B cell (primary cell): Measurements from ENCODE around the gene LRP2. TPM values are rescaled to one million over a fixed set of nuclear protein-coding genes. Genes with fewer than 3 reads are reported as not detected.
"Not testable (repeated sequence)": the region's sequence is repeated elsewhere in the genome, so short reads cannot be mapped to it uniquely, and the experiment has no call there.

Experiments
- ATAC-seq: fragments of 200-7000 bp; cut with Tn5 transposase; one replicate; pipeline ENCODE4 v1.10.0; 2021; ENCODE audit warnings: low read depth, mild to moderate bottlenecking, moderate number of reproducible peaks, moderate library complexity
- CTCF ChIA-PET: fragments of 350-600 bp; sonication (Branson Sonifier 250); formaldehyde crosslinking; loops from one replicate; lab custom pipeline; 2021; ENCODE audit warnings: antibody characterized with exemption, inconsistent platforms; lab: Charles Lee
- POLR2A ChIA-PET: fragments of 350-600 bp; sonication (Branson Sonifier 250); formaldehyde crosslinking; loops from one replicate; lab custom pipeline; 2021; ENCODE audit warnings: antibody characterized with exemption; lab: Charles Lee
- DNase-seq: peaks from one replicate; pipeline ENCODE4 v3.0.0; 2013
- H2AFZ ChIP-seq: 2 replicates; pipeline ENCODE4 v1.6.1; 2012; ENCODE audit warnings: mild to moderate bottlenecking, low read depth, low read length; ENCODE audit not compliant: insufficient read depth, poor library complexity, severe bottlenecking
- H3K27ac ChIP-seq, 2 donors: 1 replicate in 1 of 2; 2 replicates in 1 of 2; pipeline ENCODE4 v1.5.1; 2012 to 2013; ENCODE audit warnings: low read length in 2 of 2, mild to moderate bottlenecking in 2 of 2, moderate library complexity in 1 of 2
- H3K27me3 ChIP-seq, 4 experiments: fragments of 200-600 bp in 1 of 4; sonication (generic) in 1 of 4; replicated peaks in 1 of 4; 1 replicate in 2 of 4; 2 replicates in 2 of 4; pipeline versions ENCODE4 v1.6.1 to v1.7.0; 2013 to 2016; ENCODE audit warnings: low read length in 3 of 4, mild to moderate bottlenecking in 2 of 4, mixed read lengths in 1 of 4, moderate library complexity in 1 of 4; ENCODE audit not compliant: insufficient read depth in 4 of 4, control insufficient read depth in 3 of 4; ENCODE audit errors: control extremely low read depth in 1 of 4
- H3K36me3 ChIP-seq, 2 experiments: replicated peaks in 1 of 2; 1 replicate in 1 of 2; 2 replicates in 1 of 2; pipeline versions ENCODE4 v1.6.1 to v1.7.1; 2013; ENCODE audit warnings: low read length in 1 of 2; ENCODE audit not compliant: insufficient read depth in 2 of 2, control insufficient read depth in 1 of 2; ENCODE audit errors: control extremely low read depth in 1 of 2, extremely low read depth in 1 of 2
- H3K4me1 ChIP-seq, 2 donors: fragments of 200-600 bp in 1 of 2; sonication (generic) in 1 of 2; 1 replicate in 1 of 2; 2 replicates in 1 of 2; pipeline versions ENCODE4 v1.5.1 to v1.6.1; 2013 to 2017; ENCODE audit warnings: low read length in 2 of 2; ENCODE audit not compliant: control insufficient read depth in 2 of 2, insufficient read depth in 2 of 2
- H3K4me2 ChIP-seq: replicated peaks from 2 replicates; pipeline ENCODE3; 2012; ENCODE audit warnings: mild to moderate bottlenecking, low read depth, low read length; ENCODE audit not compliant: poor library complexity, severe bottlenecking
- H3K4me3 ChIP-seq, 5 experiments: fragments of 200-600 bp in 1 of 5; sonication (generic) in 1 of 5; 1 replicate in 3 of 5; 2 replicates in 2 of 5; pipeline versions ENCODE4 v1.5.1 to v1.7.0; 2011 to 2016; ENCODE audit warnings: low read length in 4 of 5, mild to moderate bottlenecking in 4 of 5, low read depth in 2 of 5, control low read depth in 1 of 5, moderate library complexity in 1 of 5; ENCODE audit not compliant: insufficient read depth in 1 of 5; ENCODE audit errors: control extremely low read depth in 1 of 5, extremely low read depth in 1 of 5
- H3K79me2 ChIP-seq: fragments of 200-600 bp; sonication (generic); one replicate; pipeline ENCODE4 v1.6.0; 2016; ENCODE audit warnings: low read length; ENCODE audit not compliant: control insufficient read depth, insufficient read depth
- H3K9ac ChIP-seq: fragments of 200-600 bp; sonication (generic); 2 replicates; pipeline ENCODE4 v1.6.1; 2017; ENCODE audit warnings: mild to moderate bottlenecking, low read length, moderate library complexity
- H3K9me3 ChIP-seq, 3 donors: one replicate each; pipeline versions ENCODE4 v1.6.1 to v1.7.1; 2013; ENCODE audit warnings: low read length in 2 of 3; ENCODE audit not compliant: control insufficient read depth in 2 of 3, insufficient read depth in 1 of 3; ENCODE audit errors: control extremely low read depth in 1 of 3
- H4K20me1 ChIP-seq: 2 replicates; pipeline ENCODE4 v1.6.0; 2012; ENCODE audit warnings: mild to moderate bottlenecking, low read length; ENCODE audit not compliant: insufficient read depth, control insufficient read depth, poor library complexity, severe bottlenecking
- H3K27ac Mint-ChIP-seq: one replicate; pipeline ENCODE4 v1.8.0; 2021; ENCODE audit warnings: mixed read lengths
- H3K27me3 Mint-ChIP-seq: one replicate; pipeline ENCODE4 v1.8.0; 2021; ENCODE audit warnings: mixed read lengths
- H3K4me1 Mint-ChIP-seq: one replicate; pipeline ENCODE4 v1.8.0; 2021; ENCODE audit warnings: mixed read lengths
- H3K4me3 Mint-ChIP-seq: one replicate; pipeline ENCODE4 v1.8.0; 2021; ENCODE audit warnings: mixed read lengths
- H3K9me3 Mint-ChIP-seq: one replicate; pipeline ENCODE4 v1.8.0; 2022; ENCODE audit warnings: mixed read lengths; ENCODE audit not compliant: insufficient read depth
- WGBS: methylation state at CpG from one replicate; pipeline ENCODE4 v1.1.5; 2013; ENCODE audit warnings: missing lambda C conversion rate; ENCODE audit not compliant: insufficient coverage; 5-methylcytosine and 5-hydroxymethylcytosine counted together
- intact Hi-C: fragments of 100-400 bp; cut with micrococcal nuclease; formaldehyde crosslinking; loops from one replicate; pipeline ENCODE4 v1.10.0; 2022
- polyA plus RNA-seq: library from polyadenylated mRNA; depleted of rRNA; stranded (reverse); fragments of >200 nt; gene quantifications from 2 replicates; pipeline ENCODE4 v1.2.3, GENCODE V29; 2012
- total RNA-seq, 2 donors: library from RNA; stranded (reverse); fragments of 120-200 nt in 1 of 2; gene quantifications; 1 replicate in 1 of 2; 2 replicates in 1 of 2; pipeline versions ENCODE4 v1.2.3 to v1.2.4, GENCODE V29; 2013 to 2022

Gene LRP2
- total and polyA plus RNA-seq, 2 donors (not counting 1 experiment from before 2014, with no cell fraction given): not detected

DNA sequence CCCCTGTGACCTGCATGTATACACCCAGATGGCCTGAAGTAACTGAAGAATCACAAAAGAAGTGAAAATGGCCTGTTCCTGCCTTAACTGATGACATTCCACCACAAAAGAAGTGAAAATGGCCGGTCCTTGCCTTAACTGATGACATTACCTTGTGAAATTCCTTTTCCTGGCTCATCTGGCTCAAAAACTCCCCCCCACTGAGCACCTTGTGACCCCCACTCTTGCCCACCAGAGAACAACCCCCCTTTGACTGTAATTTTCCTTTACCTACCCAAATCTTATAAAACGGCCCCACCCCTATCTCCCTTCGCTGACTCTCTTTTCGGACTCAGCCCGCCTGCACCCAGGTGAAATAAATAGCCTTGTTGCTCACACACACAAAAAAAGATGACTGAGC is 225.9 kb downstream of the LRP2 start:
- H3K4me2 ChIP-seq, H3K27me3 Mint-ChIP-seq, POLR2A ChIA-PET, ATAC-seq, DNase-seq, H3K4me1 Mint-ChIP-seq, H3K4me3 ChIP-seq, intact Hi-C loops, CTCF ChIA-PET, H3K4me1 ChIP-seq, H3K79me2 ChIP-seq, H3K36me3 ChIP-seq, H3K9me3 ChIP-seq, H3K9ac ChIP-seq, H3K27ac ChIP-seq, H3K4me3 Mint-ChIP-seq, H4K20me1 ChIP-seq, H3K27me3 ChIP-seq, H2AFZ ChIP-seq, H3K9me3 Mint-ChIP-seq, H3K27ac Mint-ChIP-seq: not testable (repeated sequence)
- WGBS: 100% methylated on average over 3 of the region's 5 CpGs

DNA sequence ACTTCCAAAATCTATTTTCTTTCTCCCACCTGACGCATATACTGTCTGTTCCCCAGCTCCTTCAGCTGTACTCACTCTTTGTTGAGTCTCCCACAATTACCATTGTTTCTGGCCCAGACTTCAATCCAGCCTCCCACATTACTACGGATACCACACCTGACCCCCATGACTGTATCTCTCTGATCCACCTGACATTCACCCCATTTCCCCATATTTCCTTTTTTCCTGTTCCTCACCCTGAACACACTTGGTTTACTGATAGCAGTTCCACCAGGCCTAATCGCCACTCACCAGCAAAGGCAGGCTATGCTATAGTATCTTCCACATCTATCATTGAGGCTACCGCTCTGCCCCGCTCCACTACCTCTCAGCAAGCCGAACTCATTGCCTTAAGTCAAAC is 228.1 kb downstream of the LRP2 start:
- H3K4me3 Mint-ChIP-seq, H3K4me3 ChIP-seq, CTCF ChIA-PET, H3K27me3 ChIP-seq, H2AFZ ChIP-seq, ATAC-seq, H3K4me1 ChIP-seq, H3K27ac ChIP-seq, H3K9me3 ChIP-seq, H3K9me3 Mint-ChIP-seq, H3K27ac Mint-ChIP-seq, H3K4me1 Mint-ChIP-seq, H3K36me3 ChIP-seq, H3K79me2 ChIP-seq, H3K9ac ChIP-seq, intact Hi-C loops, H3K4me2 ChIP-seq, DNase-seq, POLR2A ChIA-PET, H4K20me1 ChIP-seq, H3K27me3 Mint-ChIP-seq: not testable (repeated sequence)
- 81% methylated on average over 5 of the region's 6 CpGs for WGBS
